Posterior cingulate gyrus (tissue), 11 donors: Measurements from ENCODE around the gene TNN.

Experiments
- DNase-seq, 10 donors: peaks; one replicate each; pipeline versions ENCODE4 v3.0.0 to v3.0.0-alpha.2; 2020 to 2021; ENCODE audit warnings: mixed read lengths in 3 of 10
- intact Hi-C: fragments of 100-400 bp; cut with DNase I; formaldehyde crosslinking; loops from one replicate; pipeline ENCODE4 v1.15.1; 2023

Gene TNN

GRCh38 chr1:175169286-175170018 lies 101.8 kb downstream of the TNN start:
- no peak for DNase-seq
- intact Hi-C loops = no loop called here

GRCh38 chr1:175171036-175171913 lies 103.6 kb downstream of the TNN start:
- intact Hi-C loops = no loop called here
- DNase-seq = no peak

GRCh38 chr1:175172503-175172902 lies 104.9 kb downstream of the TNN start:
- DNase-seq = no peak
- intact Hi-C loops = no loop called here

- DNase-seq = no peak
- intact Hi-C loops = no loop called here
These were observed 105.9 kb downstream of the TNN start for GRCh38 chr1:175173531-175173930.

- DNase-seq = no peak
- intact Hi-C loops = no loop called here
These were observed 106.9 kb downstream of the TNN start for GRCh38 chr1:175174309-175175102.

- intact Hi-C loops = no loop called here
- no peak for DNase-seq
These were observed 108.6 kb downstream of the TNN start for GRCh38 chr1:175176246-175176645.

GRCh38 chr1:175178056-175178455 lies 110.4 kb downstream of the TNN start:
- intact Hi-C loops = no loop called here
- DNase-seq = no peak

GRCh38 chr1:175178456-175178855 lies 110.8 kb downstream of the TNN start:
- DNase-seq = no peak
- intact Hi-C loops = no loop called here

- no peak for DNase-seq
- intact Hi-C loops = no loop called here
These were observed 112.4 kb downstream of the TNN start for GRCh38 chr1:175179837-175180590.

GRCh38 chr1:175182201-175182746 lies 114.6 kb downstream of the TNN start:
- DNase-seq = no peak
- intact Hi-C loops = no loop called here

GRCh38 chr1:175183586-175183985 lies 116.0 kb downstream of the TNN start:
- no peak for DNase-seq
- intact Hi-C loops = no loop called here

GRCh38 chr1:175185903-175186302 lies 118.3 kb downstream of the TNN start:
- DNase-seq = no peak
- intact Hi-C loops = no loop called here

- no peak for DNase-seq
- intact Hi-C loops = no loop called here
These were observed 119.0 kb downstream of the TNN start for GRCh38 chr1:175186433-175187160.

- intact Hi-C loops = no loop called here
- no peak for DNase-seq
These were observed 121.3 kb downstream of the TNN start for GRCh38 chr1:175188936-175189335.

GRCh38 chr1:175191659-175192058 lies 124.0 kb downstream of the TNN start:
- intact Hi-C loops = no loop called here
- DNase-seq = no peak

GRCh38 chr1:175192111-175192629 lies 124.5 kb downstream of the TNN start:
- DNase-seq = peak in 2 of 10 donors; percentile 14 to 43

GRCh38 chr1:175192630-175193526 lies 125.2 kb downstream of the TNN start, which contains the start of gene KIAA0040:
KIAA0040 (minus strand) TSS chr1:175192776; CDS start chr1:175161013, 31,763 bp downstream.
- DNase-seq = peak in 5 of 10 donors; percentile 17 to 89 (median 65)

More at GRCh38 chr1:175192111-175192629, 124.5 kb downstream of the TNN start:
- intact Hi-C loops = no loop called here

GRCh38 chr1:175193527-175193910 lies 125.9 kb downstream of the TNN start:
- intact Hi-C loops = no loop called here
- no peak for DNase-seq

More at GRCh38 chr1:175192630-175193526, 125.2 kb downstream of the TNN start, which contains the start of gene KIAA0040:
- intact Hi-C loops = no loop called here
